GM19193 (cell line): ENCODE measurements around the gene RPUSD1.

Experiments used
- POLR2A ChIP-seq: IDR thresholded peaks from 4 replicates; pipeline ENCODE4 v1.6.1; 2011; ENCODE audit not compliant: insufficient read depth, insufficient read length; ENCODE audit errors: extremely low read depth

RPUSD1 gene

GRCh38 chr16:794853-795466 is 6.8 kb upstream of the RPUSD1 start:
- TF ChIP-seq POLR2A: no peak

- TF ChIP-seq POLR2A: no peak
These were observed 6.1 kb upstream of the RPUSD1 start for GRCh38 chr16:794091-794822.

GRCh38 chr16:793414-793813 is 5.2 kb upstream of the RPUSD1 start:
- TF ChIP-seq POLR2A: no peak

- TF ChIP-seq POLR2A: no peak
These were observed 4.2 kb upstream of the RPUSD1 start for GRCh38 chr16:792221-792995.

GRCh38 chr16:791131-791530 is 3.0 kb upstream of the RPUSD1 start:
- no peak for TF ChIP-seq POLR2A

GRCh38 chr16:790086-790485 is 1.9 kb upstream of the RPUSD1 start:
- no peak for TF ChIP-seq POLR2A

GRCh38 chr16:789191-789850 is 1.1 kb upstream of the RPUSD1 start:
- TF ChIP-seq POLR2A: no peak

- peak; percentile 63 for TF ChIP-seq POLR2A
These were observed 382 bp upstream of the RPUSD1 start, which contains the start of gene CHTF18 for GRCh38 chr16:788399-789126. TSS of gene CHTF18 (plus strand) at chr16:788620. CDS start at chr16:788685, 65 bp downstream.

- no peak for TF ChIP-seq POLR2A
These were observed 737 bp downstream of the RPUSD1 start for GRCh38 chr16:787321-787966.

- no peak for TF ChIP-seq POLR2A
These were observed 2.3 kb downstream of the RPUSD1 start for GRCh38 chr16:785563-786535.

- no peak for TF ChIP-seq POLR2A
These were observed 3.8 kb downstream of the RPUSD1 start for GRCh38 chr16:784431-784830.

- no peak for TF ChIP-seq POLR2A
These were observed 4.6 kb downstream of the RPUSD1 start for GRCh38 chr16:783404-784161.
